HG03457 (cell line): ENCODE results near the gene ANGPTL8.

Experiments used
- ATAC-seq: cut with Tn5 transposase; IDR thresholded peaks from one replicate; pipeline ENCODE4 v1.9.1; 2021; ENCODE audit warnings: moderate number of reproducible peaks; ENCODE audit not compliant: unreplicated experiment

The ANGPTL8 gene

DNA sequence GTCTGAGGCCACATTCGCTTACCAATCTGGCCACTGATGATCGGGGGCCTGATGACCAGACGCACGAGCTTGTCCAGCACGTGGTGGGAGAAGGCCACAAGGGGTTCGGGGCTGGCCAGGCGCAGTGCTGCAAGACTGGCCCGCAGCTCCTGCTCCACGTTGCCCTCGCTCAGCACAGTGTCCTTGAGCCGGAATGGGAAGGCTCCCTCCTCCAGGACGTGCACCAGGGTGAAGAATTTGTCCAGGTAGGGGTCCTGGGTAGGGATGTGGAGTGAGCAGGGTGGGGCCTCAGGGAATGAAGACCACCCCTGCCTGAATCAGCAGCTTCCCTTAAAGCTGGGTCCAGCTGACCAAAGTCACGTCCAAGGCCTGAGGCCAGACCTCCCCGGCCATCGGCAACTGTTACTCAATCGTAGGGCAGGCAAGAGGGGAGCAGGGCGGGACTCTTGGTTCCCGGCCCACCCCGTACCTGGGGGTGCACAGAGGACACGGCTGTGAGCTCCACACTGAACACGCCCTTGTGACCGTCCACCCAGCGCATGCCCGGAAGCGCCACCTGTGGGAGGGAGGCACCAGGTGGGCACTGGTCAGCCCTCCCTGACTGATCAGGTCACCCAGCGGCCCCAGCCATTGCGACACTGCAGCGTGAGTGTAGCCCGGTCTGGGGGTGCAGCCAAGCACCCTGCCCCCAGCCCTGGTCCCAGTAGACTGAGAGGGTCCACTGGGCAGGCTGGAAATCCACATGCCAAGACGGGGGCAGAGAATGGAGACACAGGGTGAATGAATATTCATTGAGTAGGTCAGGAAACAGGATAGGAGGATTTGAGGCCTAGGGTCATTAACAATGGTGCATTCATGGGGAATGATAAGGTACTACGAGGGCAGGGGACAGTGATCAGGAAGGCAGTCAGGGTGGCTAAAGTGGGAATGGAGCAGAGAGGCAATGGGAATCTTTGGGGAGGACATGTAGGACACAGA, 2.8 kb upstream of the ANGPTL8 start:
- ATAC-seq: no peak

DNA sequence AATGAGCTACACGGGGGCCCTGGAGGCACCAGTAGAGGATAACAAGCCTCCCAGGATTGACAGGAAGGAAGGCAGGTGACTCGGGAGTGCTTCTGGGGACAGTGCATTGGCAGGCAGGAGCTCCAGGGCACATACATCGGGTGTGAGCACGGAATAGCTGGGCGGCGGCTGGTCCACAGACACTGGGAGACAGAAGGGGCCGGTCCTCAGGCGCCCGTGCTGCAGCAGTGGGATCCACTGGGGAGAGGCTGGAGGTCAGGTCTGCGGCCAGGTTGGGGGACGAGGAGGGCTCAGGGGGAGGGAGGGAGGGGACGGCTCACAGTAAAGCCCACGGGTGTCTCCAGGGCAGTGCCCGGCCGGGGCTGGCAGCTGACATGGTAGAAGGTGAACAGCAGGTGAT, 2.1 kb upstream of the ANGPTL8 start:
- ATAC-seq: no peak

- no peak for ATAC-seq
Measured at GRCh38 chr19:11238041-11238440, 1.4 kb upstream of the ANGPTL8 start.

DNA sequence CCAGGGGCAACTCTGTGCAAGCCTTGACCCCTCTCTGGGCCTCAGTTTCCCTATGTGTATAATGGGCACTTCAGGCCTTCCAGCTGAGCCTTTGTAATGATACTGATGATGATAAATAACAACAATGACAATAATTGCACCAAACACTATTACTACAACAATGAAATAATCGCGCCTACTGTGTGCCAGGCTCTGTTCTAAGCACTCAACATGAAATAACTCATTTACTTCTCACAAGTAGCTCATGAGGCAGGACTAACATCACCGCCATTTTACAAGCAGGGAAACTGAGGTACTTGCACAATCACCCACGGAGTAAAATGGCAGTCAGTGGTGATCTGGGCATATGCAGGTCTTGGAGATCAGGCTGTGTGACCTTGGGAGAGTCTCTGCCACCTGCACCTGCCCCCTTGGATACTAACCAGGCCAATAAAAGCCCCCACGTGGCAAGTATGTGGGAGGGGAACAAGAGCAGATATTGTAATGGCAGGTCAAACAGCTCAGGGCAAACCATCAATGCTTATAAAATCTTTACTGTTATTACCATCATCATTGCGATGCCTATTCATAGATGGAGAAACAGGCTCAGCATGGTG, 540 bp upstream of the ANGPTL8 start:
- no peak for ATAC-seq

GRCh38 chr19:11240008-11240444, 607 bp downstream of the ANGPTL8 start:
- ATAC-seq: no peak

GRCh38 chr19:11242025-11242424, 2.6 kb downstream of the ANGPTL8 start:
- no peak for ATAC-seq

DNA sequence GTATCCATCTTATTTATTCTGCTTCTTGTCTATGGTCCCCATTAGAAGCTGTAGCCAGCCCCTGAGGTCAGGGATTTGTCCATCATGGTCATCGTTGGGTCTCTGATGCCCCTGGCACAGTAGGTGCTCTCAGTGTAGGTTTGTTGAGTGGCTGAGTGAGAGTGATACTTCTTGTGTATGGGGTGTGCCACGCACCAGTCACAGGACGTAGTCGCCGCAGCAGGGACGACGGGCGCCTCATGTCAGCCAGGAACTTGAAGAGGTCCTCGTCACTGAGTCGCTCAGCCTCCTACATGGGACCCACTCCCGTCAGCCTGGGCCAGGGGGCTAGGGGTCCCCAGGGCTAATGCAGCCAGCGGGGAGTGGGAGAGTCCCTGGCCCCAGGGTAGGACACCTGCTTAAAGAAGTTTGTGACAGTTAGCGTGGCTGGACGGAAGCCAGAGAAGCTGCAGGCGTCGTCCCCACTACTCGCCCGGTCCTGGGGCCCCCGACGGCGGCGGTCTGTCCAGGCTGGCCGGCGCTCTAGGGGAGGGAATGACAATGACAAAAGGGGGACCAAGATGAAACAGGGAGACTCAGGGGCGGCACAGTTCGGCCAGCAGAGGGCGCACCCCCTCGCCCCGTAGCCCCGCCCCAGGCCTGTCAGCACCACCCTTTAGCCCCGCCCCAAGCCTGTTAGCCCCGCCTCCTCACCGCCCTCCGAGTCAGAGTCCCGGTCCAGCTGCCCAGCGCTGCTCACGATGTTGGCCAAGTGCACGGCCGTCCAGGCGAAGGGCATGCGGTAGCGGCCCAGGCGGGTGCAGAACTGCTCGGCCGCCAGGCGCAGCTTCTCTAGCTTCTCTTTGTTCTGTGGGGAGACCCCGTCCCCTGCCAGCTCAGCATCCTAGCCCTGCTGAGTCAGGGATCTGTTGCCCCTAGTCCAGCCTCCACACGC, 3.7 kb downstream of the ANGPTL8 start:
- no peak for ATAC-seq

DNA sequence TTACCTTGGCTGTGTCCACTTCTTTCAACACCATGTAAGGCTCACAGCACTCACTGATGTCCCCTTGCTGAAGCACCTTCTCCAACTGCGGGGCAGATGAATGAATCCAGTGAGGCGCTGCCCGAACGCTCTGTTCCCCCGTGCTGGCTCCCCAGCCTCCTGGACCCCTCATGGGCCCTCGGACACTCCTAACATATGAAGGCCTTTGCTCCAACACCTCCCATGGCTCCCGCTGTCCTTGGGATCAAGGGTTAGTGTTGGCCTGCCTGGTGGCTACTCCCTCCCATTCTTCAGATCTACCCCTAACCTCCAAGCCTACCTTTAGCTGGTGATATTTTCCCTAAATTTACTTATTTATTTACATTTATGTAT, 4.4 kb downstream of the ANGPTL8 start:
- ATAC-seq: no peak

DNA sequence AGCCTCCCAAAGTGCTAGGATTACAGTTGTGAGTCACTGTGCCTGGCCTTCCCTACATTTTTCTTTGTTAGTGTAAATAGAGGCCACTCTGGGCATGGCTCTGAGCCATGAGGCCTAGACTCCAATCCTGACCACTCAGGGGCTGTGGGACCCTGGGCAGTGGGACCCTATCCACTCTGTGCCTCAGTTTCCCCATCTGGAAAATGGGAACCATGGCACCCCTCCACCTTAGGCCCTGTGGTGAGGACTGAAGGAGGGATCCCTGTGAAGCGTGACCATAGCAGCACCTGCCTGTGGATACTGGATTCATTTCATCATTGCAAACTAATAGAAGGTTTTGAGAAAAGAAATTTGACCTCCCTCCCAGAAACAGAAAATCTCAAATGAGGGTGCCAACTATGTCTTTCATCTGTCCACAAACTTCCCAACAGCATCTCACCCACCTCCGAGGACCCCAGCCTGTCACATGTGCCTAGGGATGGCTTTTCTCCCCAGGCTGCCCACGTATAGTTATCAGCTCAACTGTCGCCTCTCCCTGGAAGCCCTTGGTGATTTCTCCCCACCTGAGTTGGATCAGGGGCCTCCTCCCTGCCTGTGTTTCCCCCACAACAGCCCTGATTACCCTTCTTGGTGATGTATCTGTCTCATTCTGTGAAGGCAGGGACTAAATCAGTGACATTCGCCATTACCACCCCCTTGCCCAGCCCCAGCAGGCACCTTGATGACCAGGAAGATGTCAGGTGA, 5.6 kb downstream of the ANGPTL8 start:
- no peak for ATAC-seq

DNA sequence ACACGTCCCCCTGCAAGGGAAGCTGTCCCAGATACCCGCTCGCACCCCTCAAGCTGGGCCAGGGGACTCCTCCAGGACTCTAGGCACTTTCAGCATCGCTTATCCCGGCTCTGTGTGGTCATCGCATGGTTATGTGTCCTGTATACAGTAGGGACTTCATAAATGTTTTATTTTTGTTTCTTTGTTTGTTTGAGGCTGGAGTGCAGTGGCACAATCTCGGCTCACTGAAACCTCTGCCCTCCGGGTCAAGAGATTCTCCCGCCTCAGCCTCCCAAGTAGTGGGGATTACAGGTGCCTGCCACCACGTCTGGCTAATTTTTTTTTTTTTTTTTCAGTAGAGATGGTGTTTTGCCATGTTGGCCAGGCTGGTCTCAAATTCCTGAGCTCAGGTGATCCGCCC, 7.5 kb downstream of the ANGPTL8 start:
- ATAC-seq: no peak

DNA sequence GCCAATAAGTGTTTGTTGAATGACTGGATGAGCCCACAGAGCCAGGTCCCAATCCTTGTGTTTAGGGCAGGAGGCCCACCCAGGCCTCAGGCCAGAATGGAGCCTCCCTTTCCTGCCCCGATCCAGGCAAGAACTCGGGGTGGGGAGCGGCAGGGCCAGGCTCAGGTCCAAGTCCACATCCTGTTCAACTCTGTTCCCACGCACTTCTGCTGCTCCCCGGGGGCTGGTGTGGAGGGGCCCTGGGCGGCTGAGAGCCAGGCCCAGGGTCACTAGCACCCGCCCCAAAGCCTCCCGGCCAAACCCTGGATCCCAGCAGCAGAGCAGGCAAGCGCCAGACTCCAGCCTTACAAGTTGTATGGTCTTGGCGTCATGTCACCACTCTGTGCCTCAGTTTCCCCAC, 8.0 kb downstream of the ANGPTL8 start:
- no peak for ATAC-seq

GRCh38 chr19:11247934-11248333, 8.5 kb downstream of the ANGPTL8 start:
- no peak for ATAC-seq

DNA sequence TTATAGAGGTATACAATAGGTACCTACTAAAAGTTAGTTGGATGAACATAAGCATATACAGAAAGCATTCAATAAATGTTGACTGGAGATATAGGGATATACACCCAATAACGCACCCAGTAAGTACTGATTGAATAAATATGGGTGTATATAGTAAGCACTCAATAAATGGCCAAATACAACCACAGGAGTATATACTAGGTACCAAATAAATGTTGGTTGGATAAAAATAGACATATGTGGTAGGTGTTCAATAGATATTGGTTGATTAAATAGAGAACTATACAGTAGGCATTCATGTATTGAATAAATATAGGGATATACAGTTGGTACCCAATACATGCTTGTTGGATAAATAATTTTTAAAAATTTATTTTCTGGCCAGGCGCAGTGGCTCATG, 9.4 kb downstream of the ANGPTL8 start:
- no peak for ATAC-seq

- no peak for ATAC-seq
Measured at GRCh38 chr19:11251217-11251616, 11.8 kb downstream of the ANGPTL8 start.

DNA sequence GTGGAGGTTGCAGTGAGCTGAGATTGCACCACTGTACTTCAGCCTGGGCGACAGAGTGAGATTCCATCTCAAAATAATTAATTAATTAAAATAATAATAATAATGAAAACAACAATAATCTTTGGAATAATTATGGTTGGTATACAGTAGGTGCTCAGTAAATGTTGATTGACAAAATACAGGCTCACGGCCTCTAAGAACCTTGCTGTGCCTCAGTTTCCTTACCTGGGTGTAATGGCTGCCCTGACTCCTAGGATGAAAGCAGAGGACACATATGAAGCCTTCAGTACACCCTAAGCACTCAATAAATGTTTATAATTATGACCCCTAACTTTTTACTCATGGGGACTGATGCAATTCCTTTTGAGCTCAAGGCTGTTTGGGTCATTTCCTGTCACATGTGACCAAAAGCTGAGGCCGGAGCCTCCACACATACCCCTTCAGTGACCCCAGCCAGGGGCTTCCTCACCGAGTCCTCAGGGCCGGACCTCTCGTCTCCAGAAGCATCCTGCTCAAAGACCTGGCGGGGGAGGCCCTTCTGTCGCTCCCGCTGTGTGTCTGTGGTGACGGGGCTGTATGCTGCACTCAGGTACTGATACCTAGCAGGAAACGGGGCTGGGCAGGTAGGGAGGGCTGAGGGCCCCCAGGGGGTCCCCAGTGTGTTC, 12.4 kb downstream of the ANGPTL8 start:
- no peak for ATAC-seq

DNA sequence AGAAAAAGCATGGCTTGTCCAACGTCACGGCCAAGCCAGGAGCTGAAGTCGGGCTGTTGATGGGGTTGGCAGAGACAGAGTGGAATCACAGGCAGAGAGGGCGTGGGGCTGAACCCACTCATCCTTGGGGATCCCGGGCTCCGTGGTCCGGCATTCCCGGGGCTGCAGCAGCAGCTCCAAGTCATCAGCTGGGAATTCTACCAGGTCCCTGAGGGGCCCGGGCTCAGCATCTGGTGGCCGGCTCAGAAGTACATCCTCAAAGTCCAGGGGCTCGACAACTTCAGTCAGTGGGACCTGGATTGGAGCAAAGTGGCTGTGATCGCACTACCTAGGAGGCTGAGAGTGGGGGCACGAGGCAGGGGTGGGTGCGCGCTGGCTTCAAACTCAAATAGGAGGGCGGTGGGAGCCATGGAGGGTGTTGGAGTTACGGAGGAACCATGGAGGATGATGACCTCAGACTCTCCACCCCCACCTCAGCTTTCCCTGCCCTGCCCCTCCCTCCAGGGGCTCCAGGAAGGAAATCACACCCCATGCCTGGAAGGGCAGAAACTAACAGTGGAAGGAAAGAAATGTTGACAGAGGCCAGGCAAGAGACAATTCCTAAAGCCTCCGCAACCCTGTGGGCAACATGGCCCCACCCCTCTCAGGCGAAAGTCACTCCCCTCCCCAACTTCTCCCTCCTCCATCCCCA, 13.4 kb downstream of the ANGPTL8 start:
- ATAC-seq: no peak

DNA sequence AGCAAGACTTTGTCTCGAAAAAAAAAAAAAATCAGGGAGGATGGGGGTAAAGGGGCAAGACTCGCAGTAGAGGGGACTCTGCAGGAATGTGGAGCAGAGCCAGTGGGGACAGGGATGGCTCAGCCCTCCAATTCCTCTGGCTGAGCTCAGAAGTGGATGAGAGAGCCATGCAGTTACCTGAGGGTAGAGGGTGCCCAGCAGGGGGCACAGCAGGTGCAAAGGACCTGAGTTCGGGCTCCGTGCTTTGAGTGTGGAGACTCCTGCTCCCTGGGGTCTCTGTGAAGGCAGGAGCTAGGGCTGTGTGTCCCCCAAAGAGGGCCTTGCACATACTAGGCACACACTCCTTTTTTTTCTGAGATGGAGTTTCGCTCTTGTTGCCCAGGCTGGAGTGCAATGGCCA, 15.2 kb downstream of the ANGPTL8 start:
- ATAC-seq: no peak

DNA sequence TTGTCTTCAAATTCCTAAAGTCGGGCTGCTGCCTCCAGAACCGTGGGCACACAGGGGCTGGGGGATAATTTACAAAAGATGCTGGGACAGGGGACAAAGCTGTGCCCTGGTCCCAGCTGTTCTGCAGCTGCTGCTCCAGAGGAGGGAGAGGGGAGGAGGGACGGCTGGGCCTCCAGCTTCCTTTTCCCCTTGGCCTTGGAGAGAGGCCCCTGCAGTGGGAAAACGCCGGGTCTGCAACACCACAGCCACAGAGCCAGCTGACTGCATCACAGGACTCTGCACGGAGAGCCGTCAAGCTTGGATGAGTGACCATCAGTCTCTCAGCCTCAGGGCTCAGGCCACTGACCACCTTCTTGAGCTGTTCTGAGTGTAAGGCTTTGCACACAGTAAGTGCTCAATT, 16.8 kb downstream of the ANGPTL8 start:
- ATAC-seq: no peak

DNA sequence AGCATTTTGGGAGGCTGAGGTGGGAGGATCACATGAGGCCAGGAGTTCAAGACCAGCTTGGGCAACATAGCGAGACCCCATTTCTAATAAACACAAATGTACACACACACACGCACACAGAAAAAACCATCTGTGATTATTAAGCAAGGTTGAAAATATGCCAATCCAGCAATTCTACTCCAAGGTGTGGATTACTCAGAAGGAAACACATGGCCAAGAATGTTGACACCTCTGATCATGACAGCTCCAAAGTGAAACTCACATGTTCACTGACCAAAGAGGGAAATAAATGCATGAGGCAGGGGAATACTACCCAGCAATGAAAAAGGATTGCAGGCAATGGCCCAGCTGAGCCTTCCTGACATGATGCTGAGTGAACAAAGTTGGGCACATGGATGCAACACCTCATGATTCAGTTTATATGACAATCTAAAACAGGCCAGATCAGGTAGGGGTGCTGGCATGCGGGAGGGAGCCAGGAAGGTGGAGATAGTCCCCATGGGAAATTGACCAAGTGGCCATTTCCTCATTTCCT, 18.5 kb downstream of the ANGPTL8 start:
- no peak for ATAC-seq
